Thyroid gland (tissue), 4 donors: Measurements from ENCODE around the gene ZMYM3. TPM values are rescaled to one million over a fixed set of nuclear protein-coding genes. Genes with fewer than 3 reads are reported as not detected.

Experiments
- DNase-seq, 2 donors: peaks; one replicate each; pipeline ENCODE4 v3.0.0-alpha.2; 2019
- H3K27ac ChIP-seq, 3 donors: fragments of 200-600 bp; sonication (generic); 1 replicate in 2 of 3; 2 replicates in 1 of 3; pipeline ENCODE4 v1.5.1; 2016 to 2019; ENCODE audit warnings: mild to moderate bottlenecking in 1 of 3, moderate library complexity in 1 of 3
- H3K27me3 ChIP-seq: fragments of 200-600 bp; sonication (generic); one replicate; pipeline ENCODE4 v1.5.1; 2019
- H3K36me3 ChIP-seq, 2 donors: fragments of 200-600 bp; sonication (generic); one replicate each; pipeline ENCODE4 v1.5.1; 2016 to 2019
- H3K4me1 ChIP-seq, 2 donors: fragments of 200-600 bp; sonication (generic); one replicate each; pipeline ENCODE4 v1.5.1; 2017 to 2019
- H3K4me3 ChIP-seq, 3 donors: fragments of 200-600 bp; sonication (generic); replicated peaks in 1 of 3; 1 replicate in 2 of 3; 2 replicates in 1 of 3; pipeline ENCODE4 v1.5.1; 2016; ENCODE audit warnings: mild to moderate bottlenecking in 1 of 3
- H3K9me3 ChIP-seq: fragments of 200-600 bp; sonication (generic); one replicate; pipeline ENCODE4 v1.5.1; 2017
- CTCF ChIP-seq, 6 experiments: fragments of 200-600 bp in 3 of 6; fragments of 450-650 bp in 3 of 6; sonication (generic) in 3 of 6; IDR thresholded peaks; one replicate each; pipeline ENCODE4 v1.5.1; 2016 to 2019; ENCODE audit warnings: antibody characterized with exemption in 6 of 6, mild to moderate bottlenecking in 2 of 6, inconsistent platforms in 1 of 6, moderate library complexity in 1 of 6
- POLR2A ChIP-seq, 2 donors: fragments of 450-650 bp; IDR thresholded peaks; one replicate each; pipeline ENCODE4 v1.6.1; 2017; ENCODE audit warnings: antibody characterized with exemption in 2 of 2, mild to moderate bottlenecking in 2 of 2, moderate library complexity in 1 of 2
- WGBS, 2 donors: methylation state at CpG; one replicate each; pipeline ENCODE4 v1.1.5; 2017; 5-methylcytosine and 5-hydroxymethylcytosine counted together
- intact Hi-C: fragments of 100-400 bp; cut with DNase I; formaldehyde crosslinking; loops from one replicate; pipeline ENCODE4 v1.15.1; 2023
- total RNA-seq, 4 donors: library from RNA; depleted of rRNA; stranded (reverse); fragments of >200 nt; gene quantifications; one replicate each; pipeline ENCODE4 v1.2.3, GENCODE V29; 2016

ZMYM3 gene
- total RNA-seq, 4 donors from 2014 or later, result 17.7 to 27.4 (median 20.5) TPM

GRCh38 chrX:71298119-71298518 lies 44.2 kb upstream of the ZMYM3 start:
- TF ChIP-seq CTCF (IDR thresholded peaks at IDR 0.05) (no peak), POLR2A (IDR thresholded peaks at IDR 0.05) (no peak)
- no peak for DNase-seq
- Histone ChIP-seq H3K27ac (no peak overlapping the region), H3K4me3 (no peak overlapping the region), H3K4me1 (no peaks in the 10 kb centered on the region), H3K36me3 (peaks cover 49 to 62% of the 10 kb centered on the region in 2 donors), H3K27me3 (no peaks in the 10 kb centered on the region), H3K9me3 (no peaks in the 10 kb centered on the region)
- intact Hi-C loops, result no loop called here
- 91 to 97% methylated on average over 3 of the region's 3 CpGs for WGBS, 2 donors

- intact Hi-C loops, result no loop called here
Measured at GRCh38 chrX:71296806-71297205, 42.9 kb upstream of the ZMYM3 start.

GRCh38 chrX:71292669-71293365 lies 38.9 kb upstream of the ZMYM3 start:
- H3K4me3 ChIP-seq, result no peak overlapping the region
- intact Hi-C loops, result no loop called here
- 84 to 89% methylated on average over 7 of the region's 7 CpGs for WGBS, 2 donors
- H3K27me3 ChIP-seq, result no peaks in the 10 kb centered on the region
- H3K27ac ChIP-seq, result no peak overlapping the region
- H3K36me3 ChIP-seq, result peaks cover 58 to 66% of the 10 kb centered on the region in 2 donors
- no peaks in the 10 kb centered on the region for H3K9me3 ChIP-seq
- no peaks in the 10 kb centered on the region for H3K4me1 ChIP-seq
- TF ChIP-seq CTCF (IDR thresholded peaks at IDR 0.05) (no peak), POLR2A (IDR thresholded peaks at IDR 0.05) (no peak)
- no peak for DNase-seq

More at GRCh38 chrX:71296806-71297205, 42.9 kb upstream of the ZMYM3 start:
- Histone ChIP-seq H3K27me3 (no peaks in the 10 kb centered on the region), H3K27ac (no peak overlapping the region), H3K9me3 (no peaks in the 10 kb centered on the region), H3K4me1 (no peaks in the 10 kb centered on the region), H3K4me3 (no peak overlapping the region), H3K36me3 (peaks cover 59 to 74% of the 10 kb centered on the region in 2 donors)
- no peak for DNase-seq
- 95% methylated on average over 6 of the region's 6 CpGs for WGBS, 2 donors
- no peak for TF ChIP-seq CTCF (IDR thresholded peaks at IDR 0.05)
- no peak for TF ChIP-seq POLR2A (IDR thresholded peaks at IDR 0.05)

- H3K4me3 ChIP-seq, result no peak overlapping the region
- H3K27ac ChIP-seq, result no peak overlapping the region
- 69 to 76% methylated on average over 6 of the region's 6 CpGs for WGBS, 2 donors
- H3K9me3 ChIP-seq, result no peaks in the 10 kb centered on the region
- no peaks in the 10 kb centered on the region for H3K27me3 ChIP-seq
- intact Hi-C loops, result no loop called here
- H3K36me3 ChIP-seq, result peaks cover 44 to 52% of the 10 kb centered on the region in 2 donors
- no peak for DNase-seq
- H3K4me1 ChIP-seq, result no peaks in the 10 kb centered on the region
- TF ChIP-seq CTCF (IDR thresholded peaks at IDR 0.05) (no peak), POLR2A (IDR thresholded peaks at IDR 0.05) (no peak)
Measured at GRCh38 chrX:71291381-71291780, 37.4 kb upstream of the ZMYM3 start.

- no peaks in the 10 kb centered on the region for H3K9me3 ChIP-seq
- no peak for DNase-seq
- H3K27ac ChIP-seq, result no peak overlapping the region
- TF ChIP-seq POLR2A (IDR thresholded peaks at IDR 0.05), result no peak
- TF ChIP-seq CTCF (IDR thresholded peaks at IDR 0.05), result no peak
- intact Hi-C loops, result no loop called here
- H3K27me3 ChIP-seq, result no peaks in the 10 kb centered on the region
- H3K4me1 ChIP-seq, result peaks cover 0 to 11% of the 10 kb centered on the region in 2 donors
- peaks cover 4 to 5% of the 10 kb centered on the region in 2 donors for H3K36me3 ChIP-seq
- no peak overlapping the region for H3K4me3 ChIP-seq
Measured at GRCh38 chrX:71285929-71286328, 32.0 kb upstream of the ZMYM3 start.
